GM12873 (cell line): ENCODE results near the gene AHCY.

Experiments
- CTCF ChIP-seq: IDR thresholded peaks from 2 replicates; pipeline ENCODE4 v1.5.1; 2012; ENCODE audit warnings: low read depth, mild to moderate bottlenecking, moderate library complexity, low read length, control low read depth; ENCODE audit not compliant: insufficient read depth; ENCODE audit errors: missing control alignments

Gene AHCY

DNA sequence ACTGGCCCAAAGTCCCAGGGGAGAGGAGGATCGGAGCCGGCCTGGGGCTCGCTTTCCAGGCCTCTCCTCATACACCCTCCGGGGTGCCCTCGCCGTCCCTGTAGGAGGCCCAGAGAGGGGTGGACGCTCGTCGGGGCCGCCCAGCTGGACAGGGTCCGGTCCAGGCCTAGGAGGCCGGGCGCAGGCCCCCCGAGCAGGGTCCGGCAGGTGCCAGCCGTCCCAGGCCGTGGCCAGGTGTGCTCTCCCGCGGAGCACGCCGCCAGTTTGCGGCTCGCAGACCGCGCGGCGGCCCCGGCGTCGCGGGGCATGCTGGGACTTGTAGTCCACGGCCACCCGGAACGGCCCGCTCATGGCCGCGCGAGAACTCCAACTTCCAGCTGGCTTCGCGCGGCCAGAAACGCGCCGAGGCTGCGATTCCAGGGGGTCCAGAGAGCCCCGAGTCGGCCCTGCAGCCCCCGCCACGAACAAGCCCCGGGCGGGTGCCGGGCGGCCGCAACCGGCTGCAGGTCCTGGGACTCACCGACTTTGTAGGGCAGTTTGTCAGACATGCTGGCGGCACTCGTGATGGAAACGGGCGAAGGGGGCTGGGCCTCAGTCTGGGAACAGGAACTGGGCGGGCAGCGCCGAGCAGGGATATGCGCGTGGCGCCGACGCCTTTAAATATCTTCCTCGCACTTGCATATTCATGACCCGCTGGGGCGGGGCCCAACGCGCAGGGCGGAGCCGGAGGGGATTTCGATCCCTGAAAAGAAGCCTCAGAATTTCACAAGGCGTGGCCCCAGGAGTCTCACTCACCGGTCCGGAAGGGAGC is at the start of gene AHCY:
Gene AHCY, minus strand, starts transcription at position 633 of the 811 bp plus-strand sequence. Its CDS starts 85 bp downstream, at position 548.
- no peak for TF ChIP-seq CTCF

GRCh38 chr20:34350095-34350494 is 46.9 kb upstream of the AHCY start:
- no peak for TF ChIP-seq CTCF

GRCh38 chr20:34347571-34347970 is 44.4 kb upstream of the AHCY start:
- no peak for TF ChIP-seq CTCF

DNA sequence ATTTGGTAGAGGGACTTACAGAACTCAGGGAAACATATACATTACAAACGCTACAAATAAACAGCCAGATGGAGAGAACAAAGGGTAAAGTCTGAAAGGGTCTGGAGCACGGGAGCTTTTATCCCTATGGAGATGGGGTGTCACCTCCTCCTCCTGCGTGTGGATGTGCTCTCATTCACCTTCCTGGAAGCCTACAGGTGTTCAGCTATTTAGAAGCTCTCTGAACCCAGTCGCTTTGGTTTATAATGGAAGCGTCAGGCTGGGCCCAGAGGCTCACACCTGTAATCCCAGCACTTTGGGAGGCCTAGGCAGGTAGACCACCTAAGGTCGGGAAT is 42.2 kb upstream of the AHCY start:
- no peak for TF ChIP-seq CTCF

GRCh38 chr20:34344238-34344637 is 41.1 kb upstream of the AHCY start:
- TF ChIP-seq CTCF: no peak

DNA sequence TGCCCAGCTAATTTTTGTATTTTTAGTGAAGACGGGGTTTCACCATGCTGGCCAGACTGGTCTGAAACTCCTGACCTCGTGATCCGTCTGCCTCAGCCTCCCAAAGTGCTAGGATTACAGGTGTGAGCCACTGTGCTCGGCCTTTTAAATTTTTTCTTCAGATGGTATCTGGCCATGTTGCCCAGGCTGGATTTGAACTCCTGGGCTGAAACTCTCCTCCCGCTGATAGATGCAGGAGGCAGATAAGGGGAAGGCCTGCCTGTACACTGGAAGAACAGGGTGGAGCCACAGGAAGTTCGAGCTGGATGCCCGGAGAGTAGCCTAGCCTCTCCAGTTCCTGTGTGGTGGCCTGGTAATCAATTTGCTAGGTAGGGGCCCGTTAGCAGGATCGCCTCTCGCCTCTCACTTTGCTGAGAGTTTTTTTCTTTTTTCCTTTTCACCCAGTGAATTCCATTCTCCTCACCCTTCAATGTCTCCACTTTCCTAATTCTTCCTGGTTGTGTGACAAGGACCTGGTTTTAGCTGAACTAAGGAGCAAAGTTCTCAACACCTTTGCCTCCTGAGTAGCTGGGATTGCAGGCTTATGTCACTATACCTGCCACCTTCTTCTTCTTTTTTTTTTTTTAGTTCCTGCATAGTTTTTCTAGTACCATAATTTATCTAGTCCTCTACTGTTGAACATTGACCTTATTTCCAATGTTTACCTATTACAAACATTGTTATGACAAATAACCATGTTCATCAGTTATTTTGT is 40.5 kb upstream of the AHCY start:
- TF ChIP-seq CTCF: no peak

GRCh38 chr20:34337982-34338726 is 35.0 kb upstream of the AHCY start:
- TF ChIP-seq CTCF: no peak
